ENCODE data around the gene OGDH.

Gene OGDH

GRCh38 chr7:44569959-44570358 lies 36.5 kb upstream of the OGDH start:
- TF ChIP-seq, protein P1, sequence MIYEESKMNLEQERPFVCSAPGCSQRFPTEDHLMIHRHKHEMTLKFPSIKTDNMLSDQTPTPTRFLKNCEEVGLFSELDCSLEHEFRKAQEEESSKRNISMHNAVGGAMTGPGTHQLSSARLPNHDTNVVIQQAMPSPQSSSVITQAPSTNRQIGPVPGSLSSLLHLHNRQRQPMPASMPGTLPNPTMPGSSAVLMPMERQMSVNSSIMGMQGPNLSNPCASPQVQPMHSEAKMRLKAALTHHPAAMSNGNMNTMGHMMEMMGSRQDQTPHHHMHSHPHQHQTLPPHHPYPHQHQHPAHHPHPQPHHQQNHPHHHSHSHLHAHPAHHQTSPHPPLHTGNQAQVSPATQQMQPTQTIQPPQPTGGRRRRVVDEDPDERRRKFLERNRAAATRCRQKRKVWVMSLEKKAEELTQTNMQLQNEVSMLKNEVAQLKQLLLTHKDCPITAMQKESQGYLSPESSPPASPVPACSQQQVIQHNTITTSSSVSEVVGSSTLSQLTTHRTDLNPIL (CRISPR knock-in tag; IDR thresholded peaks at IDR 0.05; ENCODE audit: low read depth): no peak
- TF ChIP-seq ZFP3 (CRISPR knock-in tag; IDR thresholded peaks at IDR 0.05) (no peak), GLIS3 (CRISPR knock-in tag; IDR thresholded peaks at IDR 0.05) (no peak), ZNF70 (CRISPR knock-in tag; IDR thresholded peaks at IDR 0.05) (no peak), ZNF565 (CRISPR knock-in tag; conservative IDR thresholded peaks at IDR 0.05; ENCODE audit: low read depth) (no peak), TCF4 (CRISPR knock-in tag; IDR thresholded peaks at IDR 0.05; ENCODE audit: borderline replicate concordance) (no peak), PPARA (CRISPR knock-in tag; IDR thresholded peaks at IDR 0.05; ENCODE audit: borderline replicate concordance) (no peak), TSHZ2 (CRISPR knock-in tag; IDR thresholded peaks at IDR 0.05) (no peak), OSR1 (CRISPR knock-in tag; IDR thresholded peaks at IDR 0.05) (no peak)
- TF ChIP-seq, protein P2, sequence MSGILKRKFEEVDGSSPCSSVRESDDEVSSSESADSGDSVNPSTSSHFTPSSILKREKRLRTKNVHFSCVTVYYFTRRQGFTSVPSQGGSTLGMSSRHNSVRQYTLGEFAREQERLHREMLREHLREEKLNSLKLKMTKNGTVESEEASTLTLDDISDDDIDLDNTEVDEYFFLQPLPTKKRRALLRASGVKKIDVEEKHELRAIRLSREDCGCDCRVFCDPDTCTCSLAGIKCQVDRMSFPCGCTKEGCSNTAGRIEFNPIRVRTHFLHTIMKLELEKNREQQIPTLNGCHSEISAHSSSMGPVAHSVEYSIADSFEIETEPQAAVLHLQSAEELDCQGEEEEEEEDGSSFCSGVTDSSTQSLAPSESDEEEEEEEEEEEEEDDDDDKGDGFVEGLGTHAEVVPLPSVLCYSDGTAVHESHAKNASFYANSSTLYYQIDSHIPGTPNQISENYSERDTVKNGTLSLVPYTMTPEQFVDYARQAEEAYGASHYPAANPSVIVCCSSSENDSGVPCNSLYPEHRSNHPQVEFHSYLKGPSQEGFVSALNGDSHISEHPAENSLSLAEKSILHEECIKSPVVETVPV (CRISPR knock-in tag; IDR thresholded peaks at IDR 0.05): no peak
- no peak for ATAC-seq

- ATAC-seq: no peak
- TF ChIP-seq ZNF70 (CRISPR knock-in tag; IDR thresholded peaks at IDR 0.05): no peak
- TF ChIP-seq CSDC2 (CRISPR knock-in tag; IDR thresholded peaks at IDR 0.05): no peak
- TF ChIP-seq ISL1 (CRISPR knock-in tag; IDR thresholded peaks at IDR 0.05): no peak
- TF ChIP-seq ESRRG (CRISPR knock-in tag; IDR thresholded peaks at IDR 0.05): no peak
- no peak for TF ChIP-seq OSR1 (CRISPR knock-in tag; IDR thresholded peaks at IDR 0.05)
- no peak for TF ChIP-seq TOX (CRISPR knock-in tag; IDR thresholded peaks at IDR 0.05; ENCODE audit: borderline replicate concordance)
- no peak for TF ChIP-seq BACH2 (CRISPR knock-in tag; IDR thresholded peaks at IDR 0.05; ENCODE audit: borderline replicate concordance)
- TF ChIP-seq, protein P1 (CRISPR knock-in tag; IDR thresholded peaks at IDR 0.05; ENCODE audit: low read depth): no peak
- TF ChIP-seq ZFP30 (CRISPR knock-in tag; IDR thresholded peaks at IDR 0.05): no peak
- no peak for TF ChIP-seq ZNF8 (CRISPR knock-in tag; IDR thresholded peaks at IDR 0.05)
- TF ChIP-seq, protein P2 (CRISPR knock-in tag; IDR thresholded peaks at IDR 0.05): no peak
- TF ChIP-seq TCF4 (CRISPR knock-in tag; IDR thresholded peaks at IDR 0.05; ENCODE audit: borderline replicate concordance): no peak
- TF ChIP-seq RARB (CRISPR knock-in tag; IDR thresholded peaks at IDR 0.05): no peak
- TF ChIP-seq PATZ1 (CRISPR knock-in tag; IDR thresholded peaks at IDR 0.05; ENCODE audit: borderline replicate concordance): no peak
These were observed 33.7 kb upstream of the OGDH start for GRCh38 chr7:44572771-44573170.
